ENCODE data around the gene KCNN1.

KCNN1 gene

DNA sequence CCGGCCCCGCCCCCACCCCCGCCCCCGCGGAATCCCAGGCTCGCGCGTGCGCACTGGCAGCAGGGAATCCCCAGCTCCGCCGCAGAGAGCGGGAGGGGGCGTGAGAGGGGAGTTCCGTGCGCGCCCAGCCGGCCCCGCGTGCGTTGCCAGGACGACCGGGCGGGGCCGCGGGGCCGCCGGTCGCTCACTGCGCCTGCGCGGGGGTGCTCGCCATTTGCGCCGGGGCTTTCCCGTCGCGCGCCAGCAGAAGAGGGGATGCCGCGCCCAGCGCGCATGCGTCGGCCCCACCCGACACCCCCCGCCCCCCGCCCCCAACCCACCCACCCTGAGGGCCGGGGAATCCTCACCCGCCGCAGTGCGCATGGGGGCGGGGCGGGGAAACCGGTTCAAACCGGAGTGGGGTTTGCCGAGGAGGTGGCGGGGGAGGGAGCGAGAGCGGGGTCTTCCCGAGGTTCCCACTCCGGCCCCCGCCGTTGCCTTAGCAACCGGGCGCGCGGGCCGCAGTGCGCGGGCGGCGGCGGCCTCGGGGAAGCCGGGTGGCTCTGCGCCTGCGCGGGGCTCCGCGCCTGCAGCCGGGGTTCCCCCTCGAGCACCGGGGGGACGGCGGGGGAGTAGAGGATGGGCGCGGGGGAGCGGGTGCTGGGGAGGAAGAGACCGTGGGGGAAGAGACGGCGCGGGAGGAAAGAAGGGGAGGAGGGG, 18.9 kb upstream of the KCNN1 start:
- H3K27ac ChIP-seq (ENCODE audit: low read length): no peak overlapping the region

DNA sequence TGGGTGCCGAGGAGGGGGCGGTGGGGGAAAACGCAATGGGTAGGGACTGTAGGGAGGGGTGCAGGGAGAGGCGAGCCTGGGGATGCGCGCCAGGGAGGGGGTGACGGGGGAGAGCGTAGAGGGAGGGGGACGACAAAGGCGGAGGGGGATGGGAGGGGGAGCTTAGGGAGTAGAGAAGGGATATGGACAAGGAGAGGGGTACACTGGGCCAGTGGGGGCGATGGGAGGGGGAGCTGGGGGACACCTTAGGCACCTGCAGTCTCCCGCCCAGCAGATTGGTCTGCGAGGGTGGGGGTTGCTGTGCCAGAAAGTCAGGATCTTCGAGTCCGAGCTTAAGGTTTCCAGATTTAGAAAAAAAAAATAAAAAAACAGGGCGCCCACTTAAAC, 18.4 kb upstream of the KCNN1 start:
- H3K4me3 ChIP-seq (ENCODE audit: low read length): peak overlapping the region; percentile 50; the same call in 1 of the 2 replicates
- no peaks in the 10 kb centered on the region for H3K9me3 ChIP-seq (ENCODE audit: control insufficient read depth, insufficient read depth, low read length)
- DNase-seq (ENCODE audit: low read depth, low spot score): no peak
- H3K27me3 ChIP-seq (ENCODE audit: control insufficient read depth, insufficient read depth, low read length): peaks cover 24% of the 10 kb centered on the region
- no peaks in the 10 kb centered on the region for H3K36me3 ChIP-seq (ENCODE audit: control insufficient read depth, insufficient read depth, low read length)
- H3K27ac ChIP-seq (ENCODE audit: low read length): no peak overlapping the region
- peaks cover 1% of the 10 kb centered on the region; the same call in 1 of the 2 replicates for H3K4me1 ChIP-seq (ENCODE audit: control insufficient read depth, insufficient read depth, low read length)
- WGBS (ENCODE audit: insufficient coverage, insufficient read length): no CpG with 5 or more reads among the region's 16 CpGs

More for the DNA sequence above, 18.9 kb upstream of the KCNN1 start:
- Histone ChIP-seq H3K4me3 (ENCODE audit: low read length) (peak overlapping the region; percentile 50; the same call in 1 of the 2 replicates), H3K9me3 (ENCODE audit: control insufficient read depth, insufficient read depth, low read length) (no peaks in the 10 kb centered on the region), H3K4me1 (ENCODE audit: control insufficient read depth, insufficient read depth, low read length) (peaks cover 1% of the 10 kb centered on the region; the same call in 1 of the 2 replicates), H3K36me3 (ENCODE audit: control insufficient read depth, insufficient read depth, low read length) (no peaks in the 10 kb centered on the region), H3K27me3 (ENCODE audit: control insufficient read depth, insufficient read depth, low read length) (peaks cover 18% of the 10 kb centered on the region)
- DNase-seq (ENCODE audit: low read depth, low spot score): no peak
- WGBS (ENCODE audit: insufficient coverage, insufficient read length): no CpG with 5 or more reads among the region's 92 CpGs

DNA sequence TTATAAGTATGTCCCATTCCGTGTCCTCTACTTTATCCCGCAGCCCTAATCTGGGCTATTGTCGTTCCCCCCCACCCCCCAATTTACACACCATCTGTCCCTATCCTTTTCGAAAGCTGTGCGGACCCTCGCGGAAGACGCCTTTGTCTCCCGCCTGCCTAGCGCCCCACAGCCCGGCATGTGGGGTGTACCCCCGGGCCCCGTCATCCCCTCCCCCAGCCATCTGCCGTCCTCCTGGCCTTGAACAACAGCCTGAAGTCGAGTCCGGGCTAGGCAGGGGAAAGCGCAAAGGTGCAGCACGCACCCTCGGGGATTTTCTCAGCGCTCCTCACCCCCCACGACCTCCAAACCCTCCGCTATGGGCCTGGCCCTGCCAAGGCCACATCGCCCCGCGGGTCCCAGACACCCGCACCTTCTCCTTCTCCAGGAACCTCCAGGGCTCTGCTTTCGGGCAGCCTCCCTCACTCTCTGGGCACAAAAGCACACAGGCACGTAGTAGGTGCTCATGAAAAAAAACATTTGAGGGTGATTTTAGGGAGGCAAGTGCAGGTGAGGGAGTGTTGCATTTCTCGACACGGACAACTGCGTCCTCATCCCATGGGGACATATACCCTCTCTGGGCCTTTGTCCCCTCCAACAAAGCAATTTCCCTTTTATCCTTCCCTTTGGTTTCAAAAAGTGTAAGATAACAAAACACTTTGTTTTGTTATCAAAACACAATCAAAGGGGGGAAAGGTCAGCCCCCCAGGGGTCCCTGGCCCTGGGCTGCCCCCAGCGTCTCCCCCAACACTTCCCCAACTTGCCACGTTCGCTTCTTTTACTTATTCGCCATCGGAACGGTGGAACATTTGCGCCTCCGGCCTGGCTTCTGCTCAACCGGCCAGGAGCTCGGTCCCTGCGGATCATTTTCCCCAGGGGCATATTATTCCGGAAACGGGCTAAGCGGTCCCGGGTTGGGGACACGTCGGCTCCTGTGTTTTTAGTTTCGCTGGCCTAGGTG, 17.7 kb upstream of the KCNN1 start:
- WGBS (ENCODE audit: insufficient coverage, insufficient read length): no CpG with 5 or more reads among the region's 49 CpGs
- Histone ChIP-seq H3K4me1 (ENCODE audit: control insufficient read depth, insufficient read depth, low read length) (peaks cover 1% of the 10 kb centered on the region; the same call in 1 of the 2 replicates), H3K27me3 (ENCODE audit: control insufficient read depth, insufficient read depth, low read length) (peaks cover 24% of the 10 kb centered on the region), H3K27ac (ENCODE audit: low read length) (no peak overlapping the region), H3K9me3 (ENCODE audit: control insufficient read depth, insufficient read depth, low read length) (no peaks in the 10 kb centered on the region), H3K4me3 (ENCODE audit: low read length) (peak overlapping the region; percentile 22; the same call in 1 of the 2 replicates), H3K36me3 (ENCODE audit: control insufficient read depth, insufficient read depth, low read length) (no peaks in the 10 kb centered on the region)
- no peak for DNase-seq (ENCODE audit: low read depth, low spot score)

DNA sequence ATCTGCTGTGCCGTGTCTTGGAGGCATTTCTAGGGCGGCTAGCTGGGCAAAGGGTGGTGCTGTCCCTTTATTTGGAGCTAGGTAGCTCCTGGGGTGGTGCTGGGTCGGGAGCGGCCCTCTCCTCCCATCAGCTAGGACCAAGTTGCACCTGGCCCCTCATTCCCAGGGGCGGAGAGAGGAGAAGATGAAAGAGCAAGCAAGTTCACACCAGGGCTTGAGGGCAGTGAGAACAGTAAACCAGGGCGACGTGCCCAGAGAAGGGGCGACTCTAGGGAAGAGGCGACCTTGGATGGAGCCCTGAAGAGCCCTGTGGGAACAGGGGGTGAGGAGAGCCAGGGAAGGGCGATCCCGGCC, 17.0 kb upstream of the KCNN1 start:
- WGBS (ENCODE audit: insufficient coverage, insufficient read length): no CpG with 5 or more reads among the region's 11 CpGs
- Histone ChIP-seq H3K27me3 (ENCODE audit: control insufficient read depth, insufficient read depth, low read length) (peaks cover 24% of the 10 kb centered on the region), H3K4me3 (ENCODE audit: low read length) (peak overlapping the region; percentile 16; the same call in 1 of the 2 replicates), H3K4me1 (ENCODE audit: control insufficient read depth, insufficient read depth, low read length) (peaks cover 1% of the 10 kb centered on the region; the same call in 1 of the 2 replicates), H3K27ac (ENCODE audit: low read length) (no peak overlapping the region), H3K9me3 (ENCODE audit: control insufficient read depth, insufficient read depth, low read length) (no peaks in the 10 kb centered on the region), H3K36me3 (ENCODE audit: control insufficient read depth, insufficient read depth, low read length) (no peaks in the 10 kb centered on the region)
- DNase-seq (ENCODE audit: low read depth, low spot score): no peak

DNA sequence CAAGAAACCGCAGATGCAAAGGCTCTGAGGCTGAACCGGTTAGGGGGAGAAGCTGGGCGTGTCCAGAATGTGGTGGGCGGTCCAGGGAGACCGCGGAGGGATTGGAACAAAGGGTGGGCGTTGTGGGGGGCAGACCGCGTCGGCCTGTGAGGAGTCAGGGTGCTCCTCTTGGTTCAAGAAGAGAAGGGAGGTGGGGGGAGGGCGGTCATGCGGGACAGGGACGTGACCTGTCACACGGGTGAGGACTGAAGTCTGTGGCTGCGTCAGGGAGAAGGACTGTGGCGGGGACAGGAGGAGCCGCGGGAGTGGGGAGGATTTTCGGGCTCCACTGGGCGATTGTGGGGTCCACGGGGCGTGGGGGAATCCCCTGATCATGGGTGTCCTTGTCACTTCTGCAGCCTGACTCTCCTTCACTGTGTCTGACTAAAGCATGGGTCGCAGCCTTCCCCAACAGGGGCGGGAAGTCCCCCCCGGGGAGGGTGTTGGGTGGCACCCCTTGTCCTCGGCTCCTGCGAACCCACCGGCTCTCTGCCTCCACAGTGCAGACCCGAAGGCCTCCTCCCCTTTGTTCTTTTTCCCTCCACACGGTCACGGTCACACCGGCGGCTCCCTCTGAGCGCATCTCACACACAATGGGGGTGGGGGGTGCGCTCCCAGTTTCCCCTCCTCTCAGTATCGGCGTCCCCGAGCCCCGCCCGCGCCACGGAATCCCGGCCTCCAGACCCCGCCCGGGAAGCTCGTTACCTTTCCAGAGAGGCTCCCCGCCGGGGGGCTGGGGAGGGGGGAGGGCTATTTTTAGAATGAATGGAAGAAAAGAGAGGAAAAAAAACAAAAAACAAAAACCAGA, 16.4 kb upstream of the KCNN1 start:
- H3K27me3 ChIP-seq (ENCODE audit: control insufficient read depth, insufficient read depth, low read length): peaks cover 24% of the 10 kb centered on the region
- no CpG with 5 or more reads among the region's 48 CpGs for WGBS (ENCODE audit: insufficient coverage, insufficient read length)
- peaks cover 1% of the 10 kb centered on the region; the same call in 1 of the 2 replicates for H3K4me1 ChIP-seq (ENCODE audit: control insufficient read depth, insufficient read depth, low read length)

DNA sequence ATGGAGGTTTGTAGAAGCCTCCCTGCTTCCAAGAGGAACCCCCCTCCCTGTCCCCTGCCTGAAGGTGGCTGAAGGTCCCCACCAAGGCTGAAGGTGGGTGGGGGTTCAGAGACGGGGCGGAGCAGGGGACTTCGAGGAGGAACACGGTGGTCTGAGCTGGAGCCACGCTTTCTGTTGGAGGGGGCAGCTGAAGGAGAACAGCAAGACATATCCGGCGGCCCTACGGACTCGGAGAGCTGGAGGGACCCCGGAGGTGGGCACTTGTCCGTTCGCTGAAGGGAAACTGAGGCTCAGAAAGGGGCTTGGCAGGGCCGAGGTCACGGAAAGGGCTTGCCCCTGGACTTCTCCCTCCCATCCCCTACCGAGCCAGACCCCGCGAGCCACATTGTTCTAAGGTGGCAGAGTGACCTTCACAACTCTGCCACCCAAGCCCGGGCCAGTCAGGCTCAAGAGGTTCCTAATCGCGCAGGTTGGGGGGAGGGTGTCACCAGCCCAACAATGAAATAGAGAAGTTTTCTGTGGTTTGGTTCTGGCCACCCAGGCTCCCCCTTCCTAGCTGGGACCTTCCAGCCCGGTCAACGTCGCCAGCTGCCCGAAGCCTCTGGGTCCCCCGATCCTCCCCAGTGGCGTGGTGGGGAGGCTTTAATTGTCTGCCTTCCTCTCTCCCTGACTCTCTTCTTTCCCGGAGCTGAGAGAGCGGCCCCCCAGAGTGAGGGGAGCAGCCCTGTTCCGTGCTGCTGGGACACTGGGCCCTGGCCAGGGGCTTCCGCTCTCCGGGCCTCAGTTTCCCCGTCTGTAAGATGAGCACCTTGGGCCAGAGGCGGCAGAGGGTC, 15.5 kb upstream of the KCNN1 start:
- peaks cover 1% of the 10 kb centered on the region; the same call in 1 of the 2 replicates for H3K4me1 ChIP-seq (ENCODE audit: control insufficient read depth, insufficient read depth, low read length)
- DNase-seq (ENCODE audit: low read depth, low spot score): no peak
- no CpG with 5 or more reads among the region's 33 CpGs for WGBS (ENCODE audit: insufficient coverage, insufficient read length)
- no peaks in the 10 kb centered on the region for H3K9me3 ChIP-seq (ENCODE audit: control insufficient read depth, insufficient read depth, low read length)
- H3K36me3 ChIP-seq (ENCODE audit: control insufficient read depth, insufficient read depth, low read length): no peaks in the 10 kb centered on the region
- H3K27ac ChIP-seq (ENCODE audit: low read length): no peak overlapping the region
- H3K27me3 ChIP-seq (ENCODE audit: control insufficient read depth, insufficient read depth, low read length): peaks cover 24% of the 10 kb centered on the region
- peak overlapping the region; percentile 58; the same call in 1 of the 2 replicates for H3K4me3 ChIP-seq (ENCODE audit: low read length)

More for the DNA sequence above, 16.4 kb upstream of the KCNN1 start:
- Histone ChIP-seq H3K36me3 (ENCODE audit: control insufficient read depth, insufficient read depth, low read length) (no peaks in the 10 kb centered on the region), H3K27ac (ENCODE audit: low read length) (no peak overlapping the region), H3K4me3 (ENCODE audit: low read length) (peak overlapping the region; percentile 58; the same call in 1 of the 2 replicates), H3K9me3 (ENCODE audit: control insufficient read depth, insufficient read depth, low read length) (no peaks in the 10 kb centered on the region)
- no peak for DNase-seq (ENCODE audit: low read depth, low spot score)

DNA sequence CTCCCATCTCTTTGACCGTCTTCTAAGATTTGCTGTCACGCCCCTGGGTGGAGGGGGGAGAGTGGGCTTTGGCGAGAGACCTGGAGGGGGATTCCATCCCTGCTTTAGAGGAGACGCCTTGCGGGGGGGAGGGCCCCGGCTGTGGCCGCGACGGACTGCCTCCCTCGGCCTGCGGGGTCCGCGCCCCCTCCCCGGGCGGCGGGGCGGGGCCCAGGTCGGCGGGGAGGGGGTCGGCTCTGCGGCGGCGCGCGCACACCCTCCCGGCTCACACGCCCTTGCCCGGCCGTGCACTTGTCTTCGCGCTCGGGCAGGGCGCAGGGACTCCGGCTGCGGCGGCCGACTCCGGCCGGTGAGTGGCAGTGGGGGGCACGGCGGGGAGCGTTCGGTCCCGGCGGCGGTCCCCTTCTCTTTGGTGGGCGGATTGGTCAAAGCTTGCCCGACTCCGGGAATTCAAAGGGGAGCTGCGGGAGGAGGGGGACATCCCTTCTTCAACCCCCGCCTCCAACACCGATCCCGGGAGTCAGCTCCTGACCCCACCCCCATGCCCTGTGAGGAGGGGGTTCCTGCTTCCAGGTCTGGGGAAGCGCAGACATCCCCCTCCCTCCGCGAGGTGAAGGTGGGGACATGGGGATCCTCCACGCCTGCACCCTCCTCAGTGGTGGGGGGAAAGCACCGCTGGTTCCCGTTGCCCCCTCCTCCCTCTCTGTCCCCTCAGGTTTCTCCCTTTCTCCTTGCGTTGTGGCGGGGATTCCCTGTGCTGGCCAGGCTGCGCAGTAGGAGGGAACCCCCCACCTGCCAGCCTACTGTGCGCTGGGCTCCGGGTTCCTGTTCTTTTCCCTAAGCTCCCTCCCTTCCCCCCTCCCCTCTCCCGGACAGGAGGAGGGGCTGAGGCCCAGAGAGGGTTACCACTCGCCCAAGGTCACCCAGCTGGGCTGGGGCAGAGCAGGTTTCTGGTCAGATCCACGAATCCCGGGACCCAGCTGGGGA, 14.6 kb upstream of the KCNN1 start:
- Histone ChIP-seq H3K4me3 (ENCODE audit: low read length) (peak overlapping the region; percentile 58; the same call in 1 of the 2 replicates), H3K27me3 (ENCODE audit: control insufficient read depth, insufficient read depth, low read length) (peaks cover 24% of the 10 kb centered on the region), H3K9me3 (ENCODE audit: control insufficient read depth, insufficient read depth, low read length) (no peaks in the 10 kb centered on the region), H3K27ac (ENCODE audit: low read length) (no peak overlapping the region), H3K4me1 (ENCODE audit: control insufficient read depth, insufficient read depth, low read length) (peaks cover 1% of the 10 kb centered on the region; the same call in 1 of the 2 replicates), H3K36me3 (ENCODE audit: control insufficient read depth, insufficient read depth, low read length) (no peaks in the 10 kb centered on the region)
- no peak for DNase-seq (ENCODE audit: low read depth, low spot score)
- WGBS (ENCODE audit: insufficient coverage, insufficient read length): no CpG with 5 or more reads among the region's 68 CpGs

DNA sequence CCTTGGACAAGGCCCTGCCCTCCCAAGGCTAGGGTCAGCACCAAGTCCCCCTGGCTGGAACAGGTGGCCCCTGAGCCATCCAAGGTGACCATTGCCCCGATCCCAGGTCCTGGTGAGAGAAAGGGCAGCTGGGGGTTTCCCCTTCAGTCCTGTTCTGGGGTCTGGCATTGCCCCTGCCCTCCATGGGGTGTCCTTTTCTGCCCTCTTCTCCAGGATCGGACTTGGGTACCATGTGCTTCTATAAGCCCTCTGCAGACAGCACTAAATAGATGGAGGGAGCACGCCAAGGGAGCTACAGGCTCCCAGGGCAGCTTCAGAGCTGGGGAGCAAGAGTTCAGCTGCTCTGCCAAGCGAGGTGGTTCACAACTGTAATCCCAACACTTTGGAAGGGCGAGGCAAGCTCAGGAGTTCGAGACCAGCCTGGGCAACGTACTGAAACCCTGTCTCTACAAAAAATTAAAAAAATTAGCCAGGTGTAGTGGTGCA, 13.5 kb upstream of the KCNN1 start:
- no peak overlapping the region for H3K4me3 ChIP-seq (ENCODE audit: low read length)
- no peak for DNase-seq (ENCODE audit: low read depth, low spot score)
- no CpG with 5 or more reads among the region's 7 CpGs for WGBS (ENCODE audit: insufficient coverage, insufficient read length)

More for the DNA sequence above, 13.5 kb upstream of the KCNN1 start:
- Histone ChIP-seq H3K36me3 (ENCODE audit: control insufficient read depth, insufficient read depth, low read length) (no peaks in the 10 kb centered on the region), H3K27me3 (ENCODE audit: control insufficient read depth, insufficient read depth, low read length) (peaks cover 24% of the 10 kb centered on the region), H3K9me3 (ENCODE audit: control insufficient read depth, insufficient read depth, low read length) (no peaks in the 10 kb centered on the region), H3K27ac (ENCODE audit: low read length) (no peak overlapping the region), H3K4me1 (ENCODE audit: control insufficient read depth, insufficient read depth, low read length) (peaks cover 1% of the 10 kb centered on the region; the same call in 1 of the 2 replicates)

Data from iPS DF 6.9 (cell line).